ENCODE data around the gene KRT85. TPM values are rescaled to one million over a fixed set of nuclear protein-coding genes. Genes with fewer than 3 reads are reported as not detected.

Gene KRT85
- total and polyA plus RNA-seq, 2 of the 4 experiments (the other 2 are of a cell fraction): not detected

DNA sequence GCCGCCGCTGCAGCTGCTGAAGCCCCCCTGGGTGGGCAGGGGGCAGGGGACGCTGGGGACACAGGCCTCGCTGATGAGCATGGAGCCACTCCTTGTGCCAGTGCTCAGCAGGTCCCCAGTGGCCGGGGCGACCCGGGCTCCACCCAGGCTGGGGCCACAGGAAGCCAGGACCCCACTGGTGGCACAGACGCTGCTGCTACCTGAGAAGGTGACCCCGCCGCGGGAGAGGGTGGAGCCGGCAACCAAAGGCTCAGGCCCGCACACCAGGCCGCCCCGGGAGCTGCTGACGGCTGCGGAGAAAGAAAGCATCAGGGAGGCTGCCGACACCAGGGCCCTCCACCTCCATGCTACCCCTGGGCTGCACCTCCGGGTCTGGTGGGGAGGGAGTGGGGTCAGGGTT is 10.8 kb upstream of the KRT85 start:
- H3K23ac ChIP-seq (ENCODE audit: low read depth, low read length): no peak overlapping the region
- H3K9me3 ChIP-seq (ENCODE audit: control insufficient read depth, insufficient read depth, low read length): no peaks in the 10 kb centered on the region
- H2AK5ac ChIP-seq (ENCODE audit: low read depth, low read length): no peak overlapping the region
- H3K36me3 ChIP-seq (ENCODE audit: control insufficient read depth, insufficient read depth, low read length): no peaks in the 10 kb centered on the region
- H3K14ac ChIP-seq (replicated peaks; ENCODE audit: low read depth, low read length): no peak overlapping the region
- no peak for ATAC-seq (ENCODE audit: low read depth)
- no peak overlapping the region for H2BK5ac ChIP-seq (ENCODE audit: low read depth, low read length, poor library complexity, severe bottlenecking)
- ChIA-PET CTCF (no interaction called here), POLR2A (ENCODE audit: unreplicated experiment) (no interaction called here)
- H2BK20ac ChIP-seq (ENCODE audit: low read depth, low read length): no peak overlapping the region
- H3K79me1 ChIP-seq (ENCODE audit: low read depth in 1 of 2, low read length in 2 of 2): no peaks in the 10 kb centered on the region
- intact Hi-C loops (cut with micrococcal nuclease) (no loop called here), dilution Hi-C loops (cut with HindIII; ENCODE audit: low sequenced_read_pairs, unreplicated experiment) (no loop called here), in situ Hi-C loops (cut with MboI; ENCODE audit: low sequenced_read_pairs) (loop anchor here (10.0 kb wide), 1 partner anchor 607 kb away; no protein-coding TSS in a partner anchor)
- H2AK9ac ChIP-seq (replicated peaks; ENCODE audit: low read depth, low read length, poor library complexity): no peak overlapping the region
- no peak overlapping the region for H3K56ac ChIP-seq (ENCODE audit: extremely low read depth, insufficient read depth, low read length)
- 48% methylated on average over 4 of the region's 19 CpGs; no CpG with 5 or more reads in 1 of the 2 experiments for WGBS, 2 experiments (ENCODE audit: extremely low coverage in 2 of 2, insufficient read length in 1 of 2)
- no peak overlapping the region for H4K8ac ChIP-seq (ENCODE audit: low read depth in 2 of 2, low read length in 2 of 2)
- H2BK15ac ChIP-seq (ENCODE audit: low read depth, low read length): no peak overlapping the region
- no peak overlapping the region for H3K4me3 ChIP-seq (ENCODE audit: insufficient read depth, low read depth, low read length)
- no peaks in the 10 kb centered on the region for H3K9me1 ChIP-seq (ENCODE audit: insufficient read depth, low read length)
- H3K4me1 ChIP-seq (ENCODE audit: control insufficient read depth, insufficient read depth, low read length): no peaks in the 10 kb centered on the region
- H3K27ac ChIP-seq (ENCODE audit: insufficient read depth, low read length): no peak overlapping the region
- no peak overlapping the region for H3K18ac ChIP-seq (ENCODE audit: low read depth, low read length)
- H4K5ac ChIP-seq (ENCODE audit: low read depth, low read length): no peak overlapping the region
- H3K9ac ChIP-seq (ENCODE audit: low read depth, low read length): no peak overlapping the region
- no peaks in the 10 kb centered on the region for H4K20me1 ChIP-seq (ENCODE audit: insufficient read depth, low read length)
- no peak overlapping the region for H3K4me2 ChIP-seq (ENCODE audit: low read depth, low read length)
- no peak for DNase-seq
- no peak overlapping the region for H2AFZ ChIP-seq (replicated peaks; ENCODE audit: low read length, poor library complexity)
- no peak overlapping the region for H4K91ac ChIP-seq (ENCODE audit: insufficient read depth, low read depth, low read length)
- no TSS peak for BruUV-seq (replicated peaks)
- H3K4ac ChIP-seq (ENCODE audit: low read depth, low read length): no peak overlapping the region
- H3K27me3 ChIP-seq (ENCODE audit: control insufficient read depth, insufficient read depth, low read length): peaks cover 42% of the 10 kb centered on the region
- TF ChIP-seq, protein P1, sequence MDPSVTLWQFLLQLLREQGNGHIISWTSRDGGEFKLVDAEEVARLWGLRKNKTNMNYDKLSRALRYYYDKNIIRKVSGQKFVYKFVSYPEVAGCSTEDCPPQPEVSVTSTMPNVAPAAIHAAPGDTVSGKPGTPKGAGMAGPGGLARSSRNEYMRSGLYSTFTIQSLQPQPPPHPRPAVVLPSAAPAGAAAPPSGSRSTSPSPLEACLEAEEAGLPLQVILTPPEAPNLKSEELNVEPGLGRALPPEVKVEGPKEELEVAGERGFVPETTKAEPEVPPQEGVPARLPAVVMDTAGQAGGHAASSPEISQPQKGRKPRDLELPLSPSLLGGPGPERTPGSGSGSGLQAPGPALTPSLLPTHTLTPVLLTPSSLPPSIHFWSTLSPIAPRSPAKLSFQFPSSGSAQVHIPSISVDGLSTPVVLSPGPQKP (IDR thresholded peaks at IDR 0.05; ENCODE audit: borderline replicate concordance, low read depth, low read length): no peak
- TF ChIP-seq NFE2L2 (IDR thresholded peaks at IDR 0.05; ENCODE audit: low read depth, low read length): no peak
- TF ChIP-seq MAZ (IDR thresholded peaks at IDR 0.05; ENCODE audit: borderline replicate concordance, low read depth, low read length): no peak
- TF ChIP-seq BHLHE40 (IDR thresholded peaks at IDR 0.05; ENCODE audit: low read depth, low read length): no peak
- no peak for TF ChIP-seq SMC3 (IDR thresholded peaks at IDR 0.05; ENCODE audit: low read depth, low read length)
- TF ChIP-seq POLR2A (IDR thresholded peaks at IDR 0.05; ENCODE audit: low read depth, low read length): no peak
- TF ChIP-seq RCOR1 (IDR thresholded peaks at IDR 0.05; ENCODE audit: insufficient replicate concordance, low read length): no peak
- TF ChIP-seq, protein P2, sequence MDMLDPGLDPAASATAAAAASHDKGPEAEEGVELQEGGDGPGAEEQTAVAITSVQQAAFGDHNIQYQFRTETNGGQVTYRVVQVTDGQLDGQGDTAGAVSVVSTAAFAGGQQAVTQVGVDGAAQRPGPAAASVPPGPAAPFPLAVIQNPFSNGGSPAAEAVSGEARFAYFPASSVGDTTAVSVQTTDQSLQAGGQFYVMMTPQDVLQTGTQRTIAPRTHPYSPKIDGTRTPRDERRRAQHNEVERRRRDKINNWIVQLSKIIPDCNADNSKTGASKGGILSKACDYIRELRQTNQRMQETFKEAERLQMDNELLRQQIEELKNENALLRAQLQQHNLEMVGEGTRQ (IDR thresholded peaks at IDR 0.05; ENCODE audit: low read depth, low read length): no peak
- TF ChIP-seq, protein P3, sequence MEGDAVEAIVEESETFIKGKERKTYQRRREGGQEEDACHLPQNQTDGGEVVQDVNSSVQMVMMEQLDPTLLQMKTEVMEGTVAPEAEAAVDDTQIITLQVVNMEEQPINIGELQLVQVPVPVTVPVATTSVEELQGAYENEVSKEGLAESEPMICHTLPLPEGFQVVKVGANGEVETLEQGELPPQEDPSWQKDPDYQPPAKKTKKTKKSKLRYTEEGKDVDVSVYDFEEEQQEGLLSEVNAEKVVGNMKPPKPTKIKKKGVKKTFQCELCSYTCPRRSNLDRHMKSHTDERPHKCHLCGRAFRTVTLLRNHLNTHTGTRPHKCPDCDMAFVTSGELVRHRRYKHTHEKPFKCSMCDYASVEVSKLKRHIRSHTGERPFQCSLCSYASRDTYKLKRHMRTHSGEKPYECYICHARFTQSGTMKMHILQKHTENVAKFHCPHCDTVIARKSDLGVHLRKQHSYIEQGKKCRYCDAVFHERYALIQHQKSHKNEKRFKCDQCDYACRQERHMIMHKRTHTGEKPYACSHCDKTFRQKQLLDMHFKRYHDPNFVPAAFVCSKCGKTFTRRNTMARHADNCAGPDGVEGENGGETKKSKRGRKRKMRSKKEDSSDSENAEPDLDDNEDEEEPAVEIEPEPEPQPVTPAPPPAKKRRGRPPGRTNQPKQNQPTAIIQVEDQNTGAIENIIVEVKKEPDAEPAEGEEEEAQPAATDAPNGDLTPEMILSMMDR (conservative IDR thresholded peaks at IDR 0.05; ENCODE audit: low read depth, low read length): no peak
- no peak for TF ChIP-seq CEBPB (IDR thresholded peaks at IDR 0.05; ENCODE audit: low read depth, low read length)
- TF ChIP-seq RAD21 (IDR thresholded peaks at IDR 0.05; ENCODE audit: low read length): no peak
- TF ChIP-seq FOS (IDR thresholded peaks at IDR 0.05; ENCODE audit: low read depth, low read length): no peak
- TF ChIP-seq MAFK (IDR thresholded peaks at IDR 0.05; ENCODE audit: low read depth, low read length): no peak
- TF ChIP-seq CHD1 (IDR thresholded peaks at IDR 0.05; ENCODE audit: low read depth, low read length): no peak
- TF ChIP-seq MXI1 (IDR thresholded peaks at IDR 0.05; ENCODE audit: borderline replicate concordance, low read depth, low read length): no peak
- no peak for TF ChIP-seq RFX5 (IDR thresholded peaks at IDR 0.05; ENCODE audit: low read depth, low read length)
- H2BK120ac ChIP-seq (ENCODE audit: low read depth, low read length): no peak overlapping the region
